Amniotic epithelial cell (primary cell): ENCODE results near the gene TIMM17A.
"Not testable (repeated sequence)": the region's sequence is repeated elsewhere in the genome, so short reads cannot be mapped to it uniquely, and the experiment has no call there.

Experiments
- DNase-seq: peaks from one replicate; pipeline ENCODE4 v3.0.0-alpha.2; 2010; ENCODE audit warnings: low read depth

TIMM17A gene

DNA sequence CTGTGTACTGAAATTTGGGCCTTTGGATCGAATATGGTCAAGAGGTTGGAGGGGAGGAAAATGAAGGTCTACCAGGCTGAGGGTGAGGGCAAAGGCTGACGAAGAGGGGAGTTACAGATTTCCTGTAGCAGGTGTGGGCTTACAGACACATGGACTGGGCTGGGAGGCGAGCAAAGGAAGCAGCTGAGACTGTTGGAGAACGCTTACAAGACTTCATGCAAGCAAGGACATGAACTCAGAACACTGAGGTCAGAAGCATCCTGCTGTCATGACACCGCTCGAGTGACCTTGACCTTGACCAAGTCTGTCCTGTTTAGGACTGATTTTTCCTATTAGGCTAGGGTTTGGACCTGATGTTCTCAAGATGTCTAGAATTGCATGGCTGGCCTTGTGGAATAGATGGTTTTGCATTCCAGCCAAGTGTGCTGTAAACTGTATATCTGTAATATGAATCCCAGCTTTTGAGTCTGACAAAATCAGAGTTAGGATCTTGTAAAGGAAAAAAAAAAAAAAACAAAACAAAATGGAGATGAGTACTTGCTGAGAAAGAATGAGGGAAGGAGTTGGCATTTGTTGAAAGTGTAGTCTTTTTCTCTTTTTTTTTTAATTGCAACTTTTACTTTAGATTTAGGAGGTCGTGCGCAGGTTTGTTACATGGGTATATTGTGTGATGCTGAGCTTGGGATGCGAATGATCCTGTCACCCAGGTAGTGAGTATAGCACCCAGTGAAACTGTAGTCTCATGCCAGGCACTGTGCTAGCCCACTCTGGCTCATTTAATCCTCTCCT, 60.9 kb downstream of the TIMM17A start:
- DNase-seq: peak; percentile 49

DNA sequence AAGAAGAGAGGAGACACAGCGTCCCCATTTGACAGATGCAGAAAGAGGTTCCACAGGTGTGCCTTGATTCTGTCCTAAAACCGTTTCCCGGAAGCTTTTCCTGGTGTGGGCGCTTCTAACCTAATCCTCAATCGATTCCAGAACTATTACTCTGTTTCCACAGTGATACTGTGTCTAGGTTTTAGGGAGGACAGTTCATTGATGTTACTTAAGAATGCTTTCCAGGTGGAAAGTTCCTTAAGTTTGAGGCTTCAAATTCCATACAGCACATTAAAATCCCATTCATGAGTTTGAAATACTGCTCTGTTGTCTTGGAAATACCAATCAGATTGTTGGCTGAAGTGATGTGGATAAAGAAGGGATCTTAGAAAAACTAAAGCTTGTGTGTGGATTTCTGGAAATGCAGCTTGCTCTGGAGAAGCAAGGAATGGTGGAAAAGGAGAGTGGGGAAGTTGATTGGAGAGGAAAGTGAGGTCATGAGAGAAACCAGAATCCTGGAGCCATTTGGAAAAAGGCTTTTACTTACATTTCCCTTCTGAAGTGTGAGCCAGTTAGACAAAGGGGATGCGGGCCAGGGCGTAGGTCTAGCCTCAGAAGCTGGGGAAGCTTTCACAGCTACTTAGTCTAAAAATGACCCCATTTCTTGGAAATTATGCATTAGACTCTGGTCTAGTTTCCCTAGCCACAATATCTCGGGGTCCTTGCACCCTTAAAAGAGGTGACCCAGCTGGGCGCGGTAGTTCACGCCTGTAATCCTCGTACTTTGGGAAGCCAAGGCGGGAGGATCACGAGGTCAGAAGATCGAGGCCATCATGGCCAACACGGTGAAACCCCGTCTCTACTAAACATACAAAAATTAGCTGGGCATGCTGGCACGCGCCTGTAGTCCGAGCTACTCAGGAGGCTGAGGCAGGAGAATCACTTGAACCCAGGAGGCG, 61.8 kb downstream of the TIMM17A start:
- DNase-seq: no peak

DNA sequence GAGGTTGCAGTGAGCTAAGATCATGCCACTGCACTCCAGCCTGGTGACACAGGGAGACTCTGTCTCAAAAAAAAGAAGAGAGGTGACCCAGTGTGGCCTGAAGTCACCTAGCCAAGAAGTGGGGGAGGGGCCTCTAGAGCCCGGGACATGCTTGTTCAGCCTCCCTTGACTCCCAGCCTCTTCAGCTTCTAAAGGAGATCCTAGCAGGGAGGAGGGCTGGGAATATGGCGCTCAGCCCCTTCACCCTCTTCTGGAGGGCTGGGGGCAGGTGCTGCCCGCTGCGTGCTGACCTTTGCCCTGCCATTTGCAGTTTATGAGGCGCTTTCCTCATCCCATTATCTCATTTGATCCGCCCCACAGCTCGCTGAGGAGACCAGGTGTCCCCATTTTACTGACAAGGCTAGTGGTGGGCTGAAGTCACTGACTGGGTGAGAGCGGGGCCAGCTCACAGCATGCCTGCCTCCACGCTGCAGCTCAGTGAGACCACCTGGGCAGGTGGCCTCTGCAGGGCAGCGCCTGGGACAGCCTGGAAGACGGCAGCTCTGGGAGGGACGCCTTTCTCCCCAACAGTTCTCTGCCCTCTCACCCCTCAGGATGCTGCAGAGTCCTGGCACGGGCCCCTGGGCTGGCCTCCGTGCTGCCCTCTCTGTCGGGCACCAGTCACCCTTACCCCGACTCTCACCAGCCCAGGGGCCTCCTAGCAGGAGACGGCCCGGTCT, 62.6 kb downstream of the TIMM17A start:
- DNase-seq: no peak

DNA sequence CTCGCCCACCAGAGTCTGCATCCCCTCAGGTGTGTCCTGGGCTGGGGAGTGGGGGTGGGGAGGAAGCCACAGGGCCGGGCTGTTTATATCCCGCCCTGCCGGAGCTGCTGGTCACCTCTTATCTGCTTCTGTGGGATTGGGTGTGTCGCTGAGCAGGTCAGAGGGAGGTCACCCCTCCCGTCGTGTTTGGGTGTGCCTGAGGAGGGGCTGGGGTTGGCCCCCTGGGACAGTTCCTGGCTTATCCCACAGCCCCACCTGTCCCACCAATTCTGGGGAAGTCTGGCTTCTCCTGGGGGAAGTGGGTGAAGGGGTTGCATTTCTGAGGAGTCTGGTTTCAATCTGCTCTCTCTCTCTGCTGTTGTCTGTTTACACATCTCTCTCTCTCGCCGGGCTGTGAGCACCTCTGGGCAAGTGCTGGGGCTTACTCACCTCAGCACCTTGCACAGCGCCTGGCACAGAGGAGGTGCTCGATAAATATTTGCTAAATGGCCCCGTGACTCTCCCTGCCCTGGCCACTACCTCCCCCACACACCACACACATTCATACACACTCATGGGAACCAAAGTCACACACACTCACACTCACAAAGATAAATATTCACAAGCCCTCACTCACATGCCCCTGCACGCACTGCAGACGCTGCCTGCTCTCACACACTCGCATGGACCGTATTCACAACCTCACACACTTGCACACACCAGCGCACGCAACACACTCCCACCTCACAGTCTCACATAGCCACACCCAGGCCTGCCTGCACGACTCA, 63.3 kb downstream of the TIMM17A start:
- DNase-seq: peak; percentile 68

DNA sequence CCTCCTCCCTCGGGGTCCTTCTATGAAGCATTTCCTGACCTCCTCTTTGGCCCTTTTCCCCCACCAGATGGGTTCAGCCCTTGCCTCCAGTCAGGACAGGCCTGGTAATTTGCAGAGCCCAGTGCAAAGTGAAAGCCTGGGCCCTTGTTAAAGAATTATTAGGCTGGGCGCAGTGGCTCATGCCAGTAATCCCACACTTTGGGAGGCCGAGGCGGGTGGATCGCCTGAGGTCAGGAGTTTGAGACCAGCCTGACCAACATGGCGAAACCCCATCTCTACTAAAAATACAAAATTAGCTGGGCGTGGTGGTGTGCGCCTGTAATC, 63.9 kb downstream of the TIMM17A start:
- not testable (repeated sequence) for DNase-seq
